ENCODE results near the gene WDR1.

Gene WDR1

GRCh38 chr4:10054571-10055041, 62.0 kb downstream of the WDR1 start:
- no peak for TF ChIP-seq CTCF (IDR thresholded peaks at IDR 0.05; ENCODE audit: insufficient read depth, low read depth, low read length, missing control alignments)
- H3K4me3 ChIP-seq (ENCODE audit: low read length): no peak overlapping the region
- DNase-seq (ENCODE audit: low read depth): peak; percentile 82

GRCh38 chr4:10053635-10054453, 62.8 kb downstream of the WDR1 start:
- TF ChIP-seq CTCF (IDR thresholded peaks at IDR 0.05; ENCODE audit: insufficient read depth, low read depth, low read length, missing control alignments): no peak
- peak; percentile 53 for DNase-seq (ENCODE audit: low read depth)
- no peak overlapping the region for H3K4me3 ChIP-seq (ENCODE audit: low read length)

- no peak overlapping the region for H3K4me3 ChIP-seq (ENCODE audit: low read length)
- no peak for TF ChIP-seq CTCF (IDR thresholded peaks at IDR 0.05; ENCODE audit: insufficient read depth, low read depth, low read length, missing control alignments)
- DNase-seq (ENCODE audit: low read depth): no peak
Observed at GRCh38 chr4:10051517-10052135, 65.0 kb downstream of the WDR1 start.

- H3K4me3 ChIP-seq (ENCODE audit: low read length): no peak overlapping the region
- TF ChIP-seq CTCF (IDR thresholded peaks at IDR 0.05; ENCODE audit: insufficient read depth, low read depth, low read length, missing control alignments): no peak
- no peak for DNase-seq (ENCODE audit: low read depth)
Observed at GRCh38 chr4:10050721-10051120, 65.9 kb downstream of the WDR1 start.

- TF ChIP-seq CTCF (IDR thresholded peaks at IDR 0.05; ENCODE audit: insufficient read depth, low read depth, low read length, missing control alignments): no peak
- no peak overlapping the region for H3K4me3 ChIP-seq (ENCODE audit: low read length)
- DNase-seq (ENCODE audit: low read depth): peak; percentile 88
Observed at GRCh38 chr4:10050261-10050661, 66.3 kb downstream of the WDR1 start.

- peak; percentile 71 for DNase-seq (ENCODE audit: low read depth)
- TF ChIP-seq CTCF (IDR thresholded peaks at IDR 0.05; ENCODE audit: insufficient read depth, low read depth, low read length, missing control alignments): no peak
Observed at GRCh38 chr4:10048941-10049697, 67.5 kb downstream of the WDR1 start.

More at GRCh38 chr4:10048941-10049697, 67.5 kb downstream of the WDR1 start:
- no peak overlapping the region for H3K4me3 ChIP-seq (ENCODE audit: low read length)
